ENCODE measurements around the gene ARMC2.
"Not testable (repeated sequence)": the region's sequence is repeated elsewhere in the genome, so short reads cannot be mapped to it uniquely, and the experiment has no call there.

Gene ARMC2

GRCh38 chr6:108916026-108916686, 67.9 kb downstream of the ARMC2 start:
- no peak for DNase-seq (ENCODE audit: low read depth in 2 of 2)

- no peak for DNase-seq (ENCODE audit: low read depth in 2 of 2)
Observed at GRCh38 chr6:108920751-108921150, 72.5 kb downstream of the ARMC2 start.

GRCh38 chr6:108921547-108922361, 73.5 kb downstream of the ARMC2 start:
- peak in 1 of 2 donors; percentile 17 for DNase-seq (ENCODE audit: low read depth in 2 of 2)

- DNase-seq (ENCODE audit: low read depth in 2 of 2) = no peak
Observed at GRCh38 chr6:108922499-108922898, 74.3 kb downstream of the ARMC2 start.

- DNase-seq (ENCODE audit: low read depth in 2 of 2) = no peak
Observed at GRCh38 chr6:108927927-108928326, 79.7 kb downstream of the ARMC2 start.

GRCh38 chr6:108928650-108929049, 80.4 kb downstream of the ARMC2 start:
- no peak for DNase-seq (ENCODE audit: low read depth in 2 of 2)

- DNase-seq (ENCODE audit: low read depth in 2 of 2) = not testable (repeated sequence)
Observed at GRCh38 chr6:108931090-108931489, 82.9 kb downstream of the ARMC2 start.

- no peak for DNase-seq (ENCODE audit: low read depth in 2 of 2)
Observed at GRCh38 chr6:108937170-108937569, 88.9 kb downstream of the ARMC2 start.

- DNase-seq (ENCODE audit: low read depth in 2 of 2) = no peak
Observed at GRCh38 chr6:108940741-108941140, 92.5 kb downstream of the ARMC2 start.

GRCh38 chr6:108941281-108941680, 93.1 kb downstream of the ARMC2 start:
- DNase-seq (ENCODE audit: low read depth in 2 of 2) = no peak

- no peak for DNase-seq (ENCODE audit: low read depth in 2 of 2)
Observed at GRCh38 chr6:108941859-108942258, 93.6 kb downstream of the ARMC2 start.

GRCh38 chr6:108942556-108943492, 94.6 kb downstream of the ARMC2 start:
- peak; percentile 38 for DNase-seq (ENCODE audit: low read depth in 2 of 2)

- no peak for DNase-seq (ENCODE audit: low read depth in 2 of 2)
Observed at GRCh38 chr6:108944071-108944470, 95.8 kb downstream of the ARMC2 start.

GRCh38 chr6:108944707-108945680, 96.8 kb downstream of the ARMC2 start:
- DNase-seq (ENCODE audit: low read depth in 2 of 2) = no peak

- no peak for DNase-seq (ENCODE audit: low read depth in 2 of 2)
Observed at GRCh38 chr6:108945681-108946159, 97.5 kb downstream of the ARMC2 start.

- no peak for DNase-seq (ENCODE audit: low read depth in 2 of 2)
Observed at GRCh38 chr6:108946695-108947094, 98.5 kb downstream of the ARMC2 start.

GRCh38 chr6:108947114-108947854, 99.1 kb downstream of the ARMC2 start:
- DNase-seq (ENCODE audit: low read depth in 2 of 2) = no peak

GRCh38 chr6:108948181-108948661, 100.0 kb downstream of the ARMC2 start:
- no peak for DNase-seq (ENCODE audit: low read depth in 2 of 2)

GRCh38 chr6:108951351-108951953, 103.2 kb downstream of the ARMC2 start:
- no peak for DNase-seq (ENCODE audit: low read depth in 2 of 2)
